CMK (cell line): ENCODE measurements around the gene CORO7.

Experiments
- DNase-seq: peaks from one replicate; pipeline ENCODE4 v3.0.0-alpha.2; 2010; ENCODE audit warnings: low read depth

CORO7 gene

DNA sequence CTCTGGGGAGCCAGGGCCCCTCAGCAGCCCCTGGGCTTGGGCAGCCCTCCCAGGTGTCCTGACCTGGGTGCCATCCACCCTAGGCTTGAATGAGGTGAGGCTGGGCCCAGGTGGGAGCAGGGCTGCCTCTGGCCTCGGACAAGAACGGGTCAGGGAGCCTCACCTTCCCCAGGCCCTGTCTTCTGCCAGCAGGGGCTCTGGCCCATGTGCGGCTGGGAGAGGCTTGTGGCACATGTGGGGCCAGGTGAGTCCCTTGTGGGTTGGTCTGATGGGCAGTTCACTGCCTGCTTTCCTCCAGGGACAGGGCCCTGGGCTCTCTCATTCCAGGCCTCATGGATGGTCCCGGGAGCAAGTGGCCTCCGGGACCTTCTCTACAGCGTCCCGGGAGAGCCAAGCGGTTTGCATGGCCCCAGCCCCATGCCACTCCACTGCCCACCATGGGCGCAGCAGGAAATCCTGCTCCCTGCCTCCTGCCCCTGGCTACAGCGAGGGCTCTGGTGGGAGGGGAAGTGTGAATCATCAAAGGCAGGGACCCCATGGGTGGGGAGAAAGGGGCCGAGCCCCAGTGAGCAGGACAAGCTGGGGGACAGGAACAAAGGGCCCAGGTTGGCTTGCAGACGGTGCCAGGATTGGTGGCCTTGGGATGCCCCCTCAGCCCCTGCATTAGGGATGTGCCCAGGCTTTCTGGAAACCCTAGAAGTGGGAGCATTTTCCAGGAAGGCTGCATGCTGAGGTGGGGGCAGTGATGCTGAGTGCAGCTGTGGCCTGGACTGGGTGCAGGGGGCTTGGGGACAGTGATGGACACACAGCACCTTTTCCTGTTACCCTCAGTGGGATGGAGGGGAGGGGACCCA is 32.6 kb downstream of the CORO7 start:
- no peak for DNase-seq

DNA sequence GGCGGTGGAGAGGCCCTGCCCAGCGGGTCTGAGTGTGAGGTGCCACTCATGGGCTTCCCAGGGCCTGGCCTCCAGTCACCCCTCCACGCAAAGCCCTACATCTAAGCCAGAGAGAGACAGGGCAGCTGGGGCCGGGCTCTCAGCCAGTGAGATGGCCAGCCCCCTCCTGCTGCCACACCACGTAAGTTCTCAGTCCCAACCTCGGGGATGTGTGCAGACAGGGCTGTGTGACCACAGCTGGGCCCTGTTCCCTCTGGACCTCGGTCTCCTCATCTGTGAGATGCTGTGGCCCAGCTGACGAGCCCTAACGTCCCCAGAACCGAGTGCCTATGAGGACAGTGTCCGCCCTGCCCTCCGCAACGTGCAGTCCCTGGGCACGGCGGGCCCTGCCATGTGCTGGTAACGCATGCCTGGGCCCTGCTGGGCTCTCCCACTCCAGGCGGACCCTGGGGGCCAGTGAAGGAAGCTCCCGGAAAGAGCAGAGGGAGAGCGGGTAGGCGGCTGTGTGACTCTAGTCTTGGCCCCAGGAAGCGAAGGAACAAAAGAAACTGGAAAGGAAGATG is 33.5 kb downstream of the CORO7 start:
- no peak for DNase-seq

DNA sequence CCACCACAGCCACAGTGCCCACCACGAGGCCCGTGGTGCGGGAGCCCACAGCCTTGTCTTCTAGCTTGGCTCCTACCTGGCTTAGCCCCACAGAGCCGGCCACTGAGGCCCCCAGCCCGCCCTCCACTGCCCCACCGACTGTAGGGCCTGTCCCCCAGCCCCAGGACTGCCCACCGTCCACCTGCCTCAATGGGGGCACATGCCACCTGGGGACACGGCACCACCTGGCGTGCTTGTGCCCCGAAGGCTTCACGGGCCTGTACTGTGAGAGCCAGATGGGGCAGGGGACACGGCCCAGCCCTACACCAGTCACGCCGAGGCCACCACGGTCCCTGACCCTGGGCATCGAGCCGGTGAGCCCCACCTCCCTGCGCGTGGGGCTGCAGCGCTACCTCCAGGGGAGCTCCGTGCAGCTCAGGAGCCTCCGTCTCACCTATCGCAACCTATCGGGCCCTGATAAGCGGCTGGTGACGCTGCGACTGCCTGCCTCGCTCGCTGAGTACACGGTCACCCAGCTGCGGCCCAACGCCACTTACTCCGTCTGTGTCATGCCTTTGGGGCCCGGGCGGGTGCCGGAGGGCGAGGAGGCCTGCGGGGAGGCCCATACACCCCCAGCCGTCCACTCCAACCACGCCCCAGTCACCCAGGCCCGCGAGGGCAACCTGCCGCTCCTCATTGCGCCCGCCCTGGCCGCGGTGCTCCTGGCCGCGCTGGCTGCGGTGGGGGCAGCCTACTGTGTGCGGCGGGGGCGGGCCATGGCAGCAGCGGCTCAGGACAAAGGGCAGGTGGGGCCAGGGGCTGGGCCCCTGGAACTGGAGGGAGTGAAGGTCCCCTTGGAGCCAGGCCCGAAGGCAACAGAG is 34.2 kb downstream of the CORO7 start:
- DNase-seq, result no peak

DNA sequence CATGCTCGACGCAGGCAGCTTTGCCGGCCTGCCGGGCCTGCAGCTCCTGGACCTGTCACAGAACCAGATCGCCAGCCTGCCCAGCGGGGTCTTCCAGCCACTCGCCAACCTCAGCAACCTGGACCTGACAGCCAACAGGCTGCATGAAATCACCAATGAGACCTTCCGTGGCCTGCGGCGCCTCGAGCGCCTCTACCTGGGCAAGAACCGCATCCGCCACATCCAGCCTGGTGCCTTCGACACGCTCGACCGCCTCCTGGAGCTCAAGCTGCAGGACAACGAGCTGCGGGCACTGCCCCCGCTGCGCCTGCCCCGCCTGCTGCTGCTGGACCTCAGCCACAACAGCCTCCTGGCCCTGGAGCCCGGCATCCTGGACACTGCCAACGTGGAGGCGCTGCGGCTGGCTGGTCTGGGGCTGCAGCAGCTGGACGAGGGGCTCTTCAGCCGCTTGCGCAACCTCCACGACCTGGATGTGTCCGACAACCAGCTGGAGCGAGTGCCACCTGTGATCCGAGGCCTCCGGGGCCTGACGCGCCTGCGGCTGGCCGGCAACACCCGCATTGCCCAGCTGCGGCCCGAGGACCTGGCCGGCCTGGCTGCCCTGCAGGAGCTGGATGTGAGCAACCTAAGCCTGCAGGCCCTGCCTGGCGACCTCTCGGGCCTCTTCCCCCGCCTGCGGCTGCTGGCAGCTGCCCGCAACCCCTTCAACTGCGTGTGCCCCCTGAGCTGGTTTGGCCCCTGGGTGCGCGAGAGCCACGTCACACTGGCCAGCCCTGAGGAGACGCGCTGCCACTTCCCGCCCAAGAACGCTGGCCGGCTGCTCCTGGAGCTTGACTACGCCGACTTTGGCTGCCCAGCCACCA is 35.1 kb downstream of the CORO7 start:
- DNase-seq, result no peak

DNA sequence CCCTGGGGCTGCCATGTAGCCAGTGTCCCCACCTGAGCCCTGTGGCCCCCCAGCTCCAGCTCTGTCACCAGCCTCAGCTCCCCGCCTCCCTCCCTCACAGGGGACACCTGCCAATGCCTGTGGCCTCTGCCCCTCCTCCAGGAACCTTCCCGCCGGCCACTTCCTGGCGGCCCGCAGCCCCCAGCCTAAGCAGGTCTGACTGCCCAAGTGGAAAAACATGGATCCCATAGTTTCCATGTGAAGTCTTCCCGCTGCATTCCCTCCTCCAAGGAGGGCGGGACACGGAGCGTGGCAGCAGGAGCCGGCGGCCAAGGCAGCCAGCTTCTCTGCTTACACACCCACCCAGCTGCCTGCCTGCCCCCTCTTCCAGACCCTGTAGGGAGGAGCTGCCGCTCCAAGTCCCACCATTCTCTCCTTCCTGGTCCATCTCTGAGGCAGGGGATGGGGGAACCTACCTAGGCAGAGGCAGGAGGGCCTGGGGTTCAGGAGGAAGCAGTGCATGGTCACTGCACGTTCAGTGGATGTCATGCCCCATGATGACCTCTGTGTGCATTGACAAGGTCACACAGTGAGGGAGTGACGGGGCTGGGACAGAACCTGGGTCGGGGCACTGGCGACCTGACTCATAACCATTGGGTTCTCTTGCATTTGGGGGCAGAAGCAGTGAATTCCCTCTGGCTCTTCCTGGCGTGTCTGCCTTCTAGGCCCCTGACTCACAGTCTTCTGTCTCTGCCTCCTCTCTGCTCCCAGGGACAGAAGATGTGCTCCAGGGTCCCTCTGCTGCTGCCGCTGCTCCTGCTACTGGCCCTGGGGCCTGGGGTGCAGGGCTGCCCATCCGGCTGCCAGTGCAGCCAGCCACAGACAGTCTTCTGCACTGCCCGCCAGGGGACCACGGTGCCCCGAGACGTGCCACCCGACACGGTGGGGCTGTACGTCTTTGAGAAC is 36.0 kb downstream of the CORO7 start:
- DNase-seq, result no peak

DNA sequence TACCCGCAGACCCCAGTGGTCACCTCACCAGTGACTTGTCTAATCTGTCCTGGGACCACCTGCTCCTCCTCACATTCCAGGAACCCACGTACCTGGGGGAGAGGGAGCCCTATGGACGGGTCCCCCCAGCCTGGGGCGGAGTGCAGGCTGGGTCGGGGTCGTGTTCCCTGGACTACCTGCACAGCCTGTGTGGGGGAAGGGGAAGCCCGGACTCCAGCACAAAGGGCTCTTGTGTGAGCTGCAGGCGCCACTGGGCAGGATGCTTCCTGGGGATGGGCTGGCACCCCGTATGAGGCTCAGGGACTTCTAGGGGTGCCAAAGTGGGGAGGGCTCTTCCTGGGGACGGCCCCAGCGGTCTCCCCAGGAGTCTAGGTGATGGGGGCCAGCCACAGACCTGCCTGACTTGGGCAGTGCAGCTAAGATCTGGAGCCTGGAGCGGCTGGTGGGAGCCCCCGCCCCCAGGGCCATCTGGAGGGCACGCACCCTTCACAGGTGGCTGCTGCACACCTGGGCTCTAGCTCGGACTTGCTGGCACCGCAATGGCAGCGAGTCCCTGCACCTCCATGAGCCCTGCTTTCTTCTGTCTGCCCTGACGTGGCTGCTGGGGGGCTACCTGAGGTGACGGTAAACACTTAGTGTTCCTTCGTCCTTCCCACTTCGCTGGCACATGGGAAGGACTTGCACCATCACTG is 37.3 kb downstream of the CORO7 start:
- no peak for DNase-seq

DNA sequence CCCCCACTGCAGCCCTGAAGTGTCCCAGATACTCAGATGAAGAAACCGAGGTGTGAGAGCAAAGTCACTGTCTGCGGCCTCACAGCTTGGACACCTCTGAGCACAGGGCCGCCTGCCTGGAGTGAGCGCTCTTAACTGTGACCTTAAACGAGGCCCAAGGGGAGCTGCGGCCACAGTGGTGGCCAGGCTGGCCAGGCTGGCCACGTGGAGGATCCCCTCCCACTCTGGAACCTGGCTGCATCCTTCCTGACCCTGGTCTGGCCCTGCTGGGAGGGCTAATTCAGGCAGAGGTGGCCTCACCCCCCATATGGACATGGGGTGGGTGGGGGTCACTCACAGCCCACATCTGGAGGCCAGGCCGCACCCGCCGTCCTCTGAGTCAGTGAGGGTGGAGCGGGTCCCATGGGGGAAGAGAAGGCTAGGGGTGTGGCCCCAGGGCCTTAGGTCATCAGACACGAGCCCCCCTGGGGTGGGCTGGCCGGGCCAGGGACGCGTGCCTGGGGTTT is 38.2 kb downstream of the CORO7 start:
- no peak for DNase-seq

DNA sequence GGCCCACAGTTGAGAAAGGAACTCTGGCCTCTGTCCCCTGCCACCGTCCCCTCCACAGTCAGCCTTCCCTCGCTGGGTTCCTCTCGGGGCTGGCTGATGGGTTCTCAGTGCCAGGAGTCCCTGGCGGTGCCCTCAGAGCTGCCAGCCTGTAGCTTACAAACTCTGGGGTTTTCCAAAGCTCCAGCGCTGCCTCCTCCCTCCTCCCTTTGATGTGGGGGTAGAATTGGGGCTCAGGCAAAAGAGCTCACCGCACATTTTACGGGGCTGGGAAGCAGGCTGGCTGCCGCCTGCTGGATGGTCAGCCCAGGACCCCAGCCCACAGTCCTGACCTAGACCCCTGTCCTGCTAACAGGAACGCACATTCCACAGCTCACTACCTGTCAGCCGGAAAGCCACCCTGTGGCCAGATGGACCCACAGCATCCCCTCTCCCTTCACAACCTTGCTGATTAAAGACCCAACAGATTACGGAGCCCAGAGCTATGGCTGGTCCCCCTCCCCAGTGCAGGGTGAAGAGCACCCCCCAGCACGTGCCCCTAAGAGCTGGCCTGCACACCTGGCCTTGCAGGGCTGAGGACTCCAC is 38.7 kb downstream of the CORO7 start:
- no peak for DNase-seq

DNA sequence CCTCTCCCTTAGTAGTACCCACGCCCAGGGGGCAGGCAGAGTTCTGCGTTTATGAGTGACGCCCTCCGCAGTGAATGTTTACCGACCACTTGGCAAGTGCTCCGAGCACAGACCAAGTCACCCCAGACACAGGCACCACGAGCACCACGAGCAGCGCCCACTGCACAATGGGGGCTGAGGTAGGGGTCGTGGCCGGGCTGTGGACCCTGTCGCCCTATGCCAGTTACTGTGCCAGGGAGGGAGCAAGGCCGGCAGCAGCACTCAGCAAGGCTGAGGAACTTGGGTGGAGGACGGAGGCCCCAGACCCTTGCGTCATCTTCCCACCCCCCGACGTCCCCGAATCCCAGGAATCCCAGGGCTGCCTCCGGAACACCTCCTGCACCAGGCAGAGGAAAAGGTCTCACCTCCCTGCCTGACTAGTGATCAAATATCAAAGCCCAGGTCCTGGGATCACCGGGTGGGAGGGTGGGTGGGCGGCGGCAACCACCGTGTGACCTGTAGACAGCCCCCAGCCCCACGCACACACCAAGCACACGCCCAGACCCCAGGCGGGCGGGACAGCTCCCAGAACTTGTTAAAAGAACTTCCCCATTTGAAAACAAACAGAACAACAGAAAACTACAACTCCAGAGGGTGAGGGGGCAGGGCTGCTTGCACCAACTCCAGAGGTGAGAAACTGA is 39.4 kb downstream of the CORO7 start:
- no peak for DNase-seq

DNA sequence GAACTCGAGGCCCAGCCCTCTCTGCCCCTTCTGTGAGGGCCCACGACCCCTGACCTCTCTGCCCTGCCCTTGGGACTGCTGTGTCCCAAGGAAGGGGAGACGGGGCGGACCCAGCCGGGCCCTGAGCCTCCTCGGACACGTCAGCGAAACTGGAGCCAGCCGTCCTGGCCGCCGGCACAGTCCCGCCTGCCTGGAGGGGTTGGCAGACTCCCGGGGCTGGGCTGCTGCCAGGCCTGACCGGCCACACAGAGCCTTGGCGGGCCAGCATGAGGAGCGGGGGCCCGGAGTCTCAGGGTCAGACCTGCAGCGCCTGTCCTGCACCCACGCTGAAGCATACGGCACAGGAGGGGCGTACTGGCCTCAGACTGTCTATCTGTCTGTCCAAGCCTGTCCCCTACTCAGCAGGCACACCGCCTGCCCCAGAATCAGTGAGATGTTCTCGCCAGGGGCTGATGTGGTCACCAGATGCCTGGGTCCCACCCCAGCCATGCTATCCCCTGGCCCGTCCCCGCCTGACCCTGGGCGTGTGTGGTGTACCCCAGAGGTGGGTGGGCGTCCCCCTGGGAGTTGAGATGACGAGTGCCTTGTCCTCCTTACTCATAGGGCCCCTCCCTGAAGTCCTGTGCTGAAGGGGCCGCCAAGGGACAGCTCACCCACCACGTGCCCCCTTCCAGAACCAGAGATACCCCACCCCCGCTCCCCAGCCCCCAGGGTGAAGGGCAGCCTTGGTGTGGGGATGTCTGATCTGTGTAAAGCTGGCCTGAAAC is 40.1 kb downstream of the CORO7 start:
- no peak for DNase-seq

DNA sequence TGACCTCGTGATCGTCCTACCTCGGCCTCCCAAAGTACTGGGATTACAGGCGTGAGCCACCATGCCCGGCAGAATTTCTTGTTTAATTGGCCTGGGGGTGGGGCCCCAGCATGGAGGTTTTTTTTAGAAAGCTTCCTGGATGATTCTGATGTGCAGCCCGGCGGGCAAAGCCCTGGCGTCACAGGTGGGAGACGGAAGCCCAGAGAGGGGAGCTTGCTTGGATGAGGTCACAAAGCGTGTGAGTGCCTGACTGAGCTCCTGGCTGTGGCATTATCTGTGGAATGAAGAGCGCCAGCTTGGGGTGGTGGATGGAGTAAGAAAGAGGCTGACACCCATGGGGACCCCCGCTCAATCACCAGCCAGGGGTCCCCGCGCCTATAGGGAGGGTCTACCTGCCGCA is 40.7 kb downstream of the CORO7 start:
- DNase-seq, result no peak

DNA sequence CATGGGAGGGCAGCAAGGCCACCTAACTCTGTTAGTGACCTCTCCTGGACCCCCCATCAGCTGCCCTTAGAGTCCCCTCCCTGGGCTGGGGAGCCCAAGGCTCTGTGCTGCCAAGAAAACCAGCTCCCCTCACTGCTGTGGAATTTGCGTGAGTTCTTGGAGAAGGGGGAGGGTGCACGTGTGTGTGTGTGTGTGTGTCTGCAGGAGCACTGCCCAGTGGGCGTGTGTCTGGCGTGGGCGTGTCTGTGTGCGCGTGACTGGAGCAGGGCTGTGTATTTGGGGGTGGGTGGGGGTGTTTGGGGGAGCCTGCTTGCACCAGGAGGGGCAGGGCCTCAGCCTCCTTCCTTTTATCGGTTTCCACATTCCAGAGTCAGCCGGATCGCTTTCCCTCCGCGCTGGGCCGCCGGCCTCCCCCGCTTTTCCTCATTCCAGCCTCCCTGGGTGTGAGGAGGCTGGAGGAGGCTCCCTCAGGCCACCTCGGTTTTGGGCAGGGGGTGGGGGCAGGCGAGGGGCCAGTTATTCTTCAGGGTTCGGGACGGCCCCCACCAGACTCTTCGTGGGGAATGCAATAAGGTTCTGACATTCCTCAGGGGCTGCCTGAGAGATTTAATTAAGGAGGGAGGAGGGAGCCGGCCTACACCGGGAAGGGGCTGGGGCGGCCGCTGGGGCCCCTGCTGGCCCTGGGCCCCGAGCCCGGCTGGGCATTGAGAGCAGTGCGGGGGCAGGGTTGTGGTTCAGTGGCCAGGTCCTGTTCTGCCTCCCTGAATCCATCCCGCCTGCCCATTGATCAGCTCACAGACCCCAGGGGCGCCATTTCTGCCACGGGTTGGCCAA is 42.3 kb downstream of the CORO7 start:
- DNase-seq, result no peak

DNA sequence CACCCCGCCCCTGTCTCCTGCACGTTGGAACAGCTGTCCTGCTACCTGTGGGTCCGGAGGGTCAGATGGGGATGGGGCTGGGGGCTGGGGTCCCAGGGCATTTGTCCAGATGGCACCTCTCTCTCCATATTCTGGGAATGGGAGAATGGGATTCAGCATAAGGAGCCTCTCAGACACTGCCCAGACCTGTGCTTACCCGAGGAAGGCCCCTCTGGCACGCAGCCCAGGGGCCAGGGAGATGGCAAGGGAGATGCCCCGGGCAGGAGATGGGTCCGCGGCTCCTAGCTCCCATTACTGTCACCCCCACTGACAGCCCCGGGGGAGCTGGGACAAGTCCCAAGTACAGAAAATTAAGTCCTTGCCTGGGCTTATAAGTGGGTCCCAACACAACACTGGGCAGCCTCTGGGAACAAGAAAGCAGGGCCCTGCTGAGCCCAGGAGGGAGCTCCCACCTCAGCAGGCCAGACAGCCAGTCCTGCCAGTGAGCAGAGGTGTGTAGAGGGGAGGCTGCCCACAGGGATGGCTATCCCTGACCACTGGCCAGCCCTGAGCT is 43.0 kb downstream of the CORO7 start:
- DNase-seq, result no peak

DNA sequence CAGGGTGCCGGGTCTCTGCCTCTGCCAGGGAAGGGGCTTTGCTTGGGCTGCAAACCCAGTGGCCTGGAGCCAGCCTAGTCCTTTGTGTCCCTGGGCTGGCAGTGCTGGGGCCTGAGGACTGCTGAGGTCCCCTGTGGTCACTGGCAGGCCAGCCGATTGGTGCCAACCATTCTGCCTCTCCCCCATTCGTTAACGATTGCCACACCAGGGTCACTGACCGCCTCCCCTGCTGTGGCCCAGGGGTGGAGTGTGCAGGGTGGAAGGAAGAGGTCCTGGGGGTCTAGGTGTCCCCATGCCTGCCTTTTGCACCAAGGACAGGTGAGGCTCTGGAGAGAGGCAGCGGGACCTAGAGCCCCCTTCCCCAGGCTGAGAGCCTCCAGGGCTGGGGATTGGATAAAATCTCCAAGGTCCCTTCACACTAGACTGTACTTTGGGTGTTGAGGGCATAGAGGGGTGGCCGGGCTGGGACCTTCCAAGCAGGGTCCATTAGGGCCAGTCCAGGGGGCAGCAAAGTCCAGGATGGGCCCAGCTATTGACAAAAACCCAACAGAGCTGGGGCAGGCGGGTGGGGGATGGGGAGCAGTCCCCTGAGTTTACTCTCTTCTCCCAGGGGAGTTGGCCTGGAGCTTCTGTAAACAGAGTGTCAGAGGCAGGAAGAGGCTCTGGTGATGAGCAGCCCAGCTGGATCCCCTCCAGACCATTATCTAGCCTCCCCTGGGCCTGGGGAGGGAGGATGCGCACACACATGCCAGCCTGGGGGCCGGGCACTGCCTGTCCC is 43.6 kb downstream of the CORO7 start:
- DNase-seq, result no peak

DNA sequence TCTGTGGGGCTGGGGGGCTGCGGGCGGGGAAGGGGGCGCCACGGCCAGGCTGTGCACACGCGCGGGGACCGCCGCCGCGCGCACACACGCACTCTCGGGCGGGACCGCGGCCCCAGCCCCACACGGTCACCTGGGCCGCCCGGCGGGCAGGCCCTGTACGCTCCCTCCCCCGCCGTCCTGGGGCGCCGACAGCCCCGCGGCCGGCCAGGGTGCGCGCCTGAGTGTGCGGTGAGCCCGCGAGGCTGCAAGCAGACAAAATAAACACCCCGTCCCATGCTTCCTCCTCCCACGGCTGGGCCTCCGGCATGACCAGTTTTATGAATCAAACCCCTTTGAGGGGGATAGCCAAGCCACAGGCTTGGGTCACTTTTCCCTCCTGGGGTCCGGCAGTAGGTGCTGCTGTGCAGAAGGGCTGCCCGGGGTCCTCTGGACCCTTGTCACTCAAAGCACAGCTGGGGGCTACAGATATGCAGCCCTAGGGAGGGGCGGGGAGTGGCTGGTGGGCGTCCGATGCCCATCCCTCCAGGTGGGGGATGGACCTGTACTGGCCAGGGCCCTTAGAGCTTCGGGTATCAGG is 44.3 kb downstream of the CORO7 start:
- DNase-seq, result no peak
